A204.1 (cell line): ENCODE results near the gene BICRA.

Experiments
- FAIRE-seq: peaks from 2 replicates; lab custom pipeline; 2012; peaks lifted over from hg19 to GRCh38; lab: Jason Lieb, UNC

BICRA gene

DNA sequence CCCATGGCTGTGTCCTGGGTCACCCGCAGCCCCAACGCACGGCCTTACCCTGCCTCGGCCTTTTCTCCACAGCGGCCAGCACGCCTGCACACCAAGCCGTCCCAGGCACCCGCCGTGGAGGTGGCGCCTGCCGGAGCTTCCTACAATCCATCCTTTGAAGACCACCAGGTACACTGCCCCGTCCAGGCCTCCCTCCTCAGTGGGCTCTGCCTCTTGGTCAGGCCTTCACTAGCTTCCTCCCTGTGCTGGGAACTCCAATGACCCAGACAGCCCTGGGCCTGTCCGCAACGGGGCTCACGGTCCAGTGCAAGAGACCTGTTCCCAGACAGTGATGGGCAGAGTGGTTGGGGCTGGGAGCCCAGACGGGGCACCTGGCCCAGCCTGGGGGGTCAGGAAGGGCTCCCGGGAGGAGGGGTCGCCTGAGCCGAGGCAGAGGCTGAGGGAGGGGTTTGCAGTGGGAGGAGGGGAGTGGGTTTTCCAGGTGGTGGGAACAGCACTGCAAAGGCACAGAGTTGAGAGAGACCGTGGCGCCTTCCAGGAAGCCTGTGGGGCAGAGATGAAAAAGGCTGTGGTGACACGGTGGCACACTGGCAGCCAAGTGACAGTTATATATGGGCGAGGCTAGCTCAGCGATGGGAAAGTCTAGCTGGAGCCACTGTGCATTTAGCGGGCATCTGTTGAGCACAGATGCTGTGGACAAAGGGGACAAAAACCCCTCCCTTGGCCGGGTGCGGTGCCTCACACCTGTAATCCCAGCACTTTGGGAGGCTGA lies 143.7 kb downstream of the BICRA start:
- no peak for FAIRE-seq
